A673 (cell line): ENCODE measurements around the gene BASP1. TPM values are rescaled to one million over a fixed set of nuclear protein-coding genes. Genes with fewer than 3 reads are reported as not detected.
"Not testable (repeated sequence)": the region's sequence is repeated elsewhere in the genome, so short reads cannot be mapped to it uniquely, and the experiment has no call there.

ENCODE experiments used
- BruUV-seq: library from RNA; stranded (reverse); fragments of 400-500 nt; replicated peaks from 2 replicates; lab custom pipeline; 2021; lab: Mats Ljungman, UMichigan
- CTCF ChIA-PET: fragments of 300-600 bp; sonication (Branson Sonifier 250); formaldehyde crosslinking; loops from one replicate; lab custom pipeline; 2022; ENCODE audit warnings: antibody characterized with exemption; lab: Charles Lee
- POLR2A ChIA-PET: fragments of 300-600 bp; sonication (Branson Sonifier 250); formaldehyde crosslinking; loops from one replicate; lab custom pipeline; 2022; ENCODE audit warnings: antibody characterized with exemption; ENCODE audit not compliant: low non-redundant PET; lab: Charles Lee
- DNase-seq: peaks from one replicate; pipeline ENCODE4 v3.0.0-alpha.2; 2015; ENCODE audit warnings: low spot score
- H3K27ac ChIP-seq: fragments of 200-600 bp; sonication (generic); 2 replicates; pipeline ENCODE4 v1.5.1; 2016; ENCODE audit warnings: mixed run types, low read depth, mild to moderate bottlenecking, mixed read lengths, antibody characterized with exemption, low read length; ENCODE audit not compliant: poor library complexity, severe bottlenecking
- H3K27me3 ChIP-seq: fragments of 200-600 bp; sonication (generic); replicated peaks from 2 replicates; pipeline ENCODE4 v1.6.1; 2017; ENCODE audit warnings: mixed run types, low read depth, mild to moderate bottlenecking, mixed read lengths, antibody characterized with exemption, low read length; ENCODE audit not compliant: insufficient read depth, poor library complexity
- H3K36me3 ChIP-seq: fragments of 200-600 bp; sonication (generic); 2 replicates; pipeline ENCODE4 v1.6.1; 2016; ENCODE audit warnings: mixed run types, mild to moderate bottlenecking, mixed read lengths, antibody characterized with exemption, low read length; ENCODE audit not compliant: insufficient read depth, poor library complexity, severe bottlenecking
- H3K4me1 ChIP-seq: fragments of 200-600 bp; sonication (generic); 2 replicates; pipeline ENCODE4 v1.6.1; 2017; ENCODE audit warnings: mixed run types, mild to moderate bottlenecking, mixed read lengths, antibody characterized with exemption, low read length; ENCODE audit not compliant: insufficient read depth, poor library complexity, severe bottlenecking
- H3K4me3 ChIP-seq: fragments of 200-600 bp; sonication (generic); 2 replicates; pipeline ENCODE4 v1.5.1; 2016; ENCODE audit warnings: low read depth, mixed run types, mild to moderate bottlenecking, mixed read lengths, low read length; ENCODE audit not compliant: poor library complexity, severe bottlenecking
- H3K9me3 ChIP-seq: fragments of 200-600 bp; sonication (generic); 2 replicates; pipeline ENCODE4 v1.6.1; 2016; ENCODE audit warnings: mixed run types, low read depth, mild to moderate bottlenecking, mixed read lengths, antibody characterized with exemption, low read length; ENCODE audit not compliant: poor library complexity, severe bottlenecking
- EZH2 ChIP-seq: fragments of 200-600 bp; sonication (generic); IDR thresholded peaks from 2 replicates; pipeline ENCODE4 v1.6.1; 2017; ENCODE audit warnings: borderline replicate concordance, low read depth, mild to moderate bottlenecking, mixed read lengths, antibody characterized with exemption, low read length; ENCODE audit not compliant: poor library complexity, severe bottlenecking
- intact Hi-C: fragments of 100-400 bp; cut with micrococcal nuclease; formaldehyde crosslinking; loops from one replicate; pipeline ENCODE4 v1.10.0; 2022; ENCODE audit not compliant: unreplicated experiment
- total RNA-seq: library from RNA; stranded (reverse); gene quantifications from 2 replicates; pipeline ENCODE4 v1.2.3, GENCODE V29; 2021
- TF ChIP-seq, protein P1 (sequence below): fragments of 300-800, 200-600 bp; sonication (generic); conservative IDR thresholded peaks from 2 replicates; pipeline ENCODE4 v1.5.1; 2017; ENCODE audit warnings: low read depth, mild to moderate bottlenecking, antibody characterized with exemption, low read length, moderate library complexity, mixed read lengths

The BASP1 gene
- total RNA-seq, 1 experiment from 2014 or later: 394 TPM

DNA sequence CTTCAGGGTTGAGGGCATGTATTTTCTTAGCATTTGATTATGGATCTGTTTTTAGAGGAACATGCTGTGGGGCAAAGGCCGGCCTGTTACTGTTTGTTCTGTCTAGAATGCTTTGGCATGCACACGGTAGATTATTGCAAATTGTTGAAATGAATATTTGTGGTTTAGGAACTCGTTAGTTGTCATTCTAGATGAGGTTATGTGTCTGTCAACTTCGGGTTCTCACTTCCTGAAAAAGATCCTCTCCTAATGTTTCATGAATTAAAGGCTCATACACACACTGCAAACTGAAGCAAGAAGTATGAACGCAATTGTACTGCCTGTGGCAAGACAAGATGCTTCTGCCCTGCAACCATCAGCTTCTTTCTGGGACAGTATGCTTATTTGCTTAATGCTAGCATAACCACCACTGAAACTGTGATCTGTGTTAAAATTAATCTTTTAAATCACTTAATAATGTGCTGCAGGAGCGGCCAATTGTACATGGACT lies 99.6 kb downstream of the BASP1 start:
- H3K4me1 ChIP-seq: peaks cover 42% of the 10 kb centered on the region
- POLR2A ChIA-PET: no interaction called here
- intact Hi-C loops: no loop called here
- no peaks in the 10 kb centered on the region for H3K27me3 ChIP-seq
- DNase-seq: peak; percentile 65
- CTCF ChIA-PET: interaction anchor here (0.6 kb wide), 1 partner anchor 1324 kb away, joined by 3 read pairs; no protein-coding TSS in a partner anchor
- no peaks in the 10 kb centered on the region for H3K9me3 ChIP-seq
- TF ChIP-seq, protein P1, sequence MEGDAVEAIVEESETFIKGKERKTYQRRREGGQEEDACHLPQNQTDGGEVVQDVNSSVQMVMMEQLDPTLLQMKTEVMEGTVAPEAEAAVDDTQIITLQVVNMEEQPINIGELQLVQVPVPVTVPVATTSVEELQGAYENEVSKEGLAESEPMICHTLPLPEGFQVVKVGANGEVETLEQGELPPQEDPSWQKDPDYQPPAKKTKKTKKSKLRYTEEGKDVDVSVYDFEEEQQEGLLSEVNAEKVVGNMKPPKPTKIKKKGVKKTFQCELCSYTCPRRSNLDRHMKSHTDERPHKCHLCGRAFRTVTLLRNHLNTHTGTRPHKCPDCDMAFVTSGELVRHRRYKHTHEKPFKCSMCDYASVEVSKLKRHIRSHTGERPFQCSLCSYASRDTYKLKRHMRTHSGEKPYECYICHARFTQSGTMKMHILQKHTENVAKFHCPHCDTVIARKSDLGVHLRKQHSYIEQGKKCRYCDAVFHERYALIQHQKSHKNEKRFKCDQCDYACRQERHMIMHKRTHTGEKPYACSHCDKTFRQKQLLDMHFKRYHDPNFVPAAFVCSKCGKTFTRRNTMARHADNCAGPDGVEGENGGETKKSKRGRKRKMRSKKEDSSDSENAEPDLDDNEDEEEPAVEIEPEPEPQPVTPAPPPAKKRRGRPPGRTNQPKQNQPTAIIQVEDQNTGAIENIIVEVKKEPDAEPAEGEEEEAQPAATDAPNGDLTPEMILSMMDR: no peak
- no peak for TF ChIP-seq EZH2
- no peaks in the 10 kb centered on the region for H3K36me3 ChIP-seq
- BruUV-seq: TSS peak; percentile 63
- no peak overlapping the region for H3K4me3 ChIP-seq
- H3K27ac ChIP-seq: peak overlapping the region; percentile 56

DNA sequence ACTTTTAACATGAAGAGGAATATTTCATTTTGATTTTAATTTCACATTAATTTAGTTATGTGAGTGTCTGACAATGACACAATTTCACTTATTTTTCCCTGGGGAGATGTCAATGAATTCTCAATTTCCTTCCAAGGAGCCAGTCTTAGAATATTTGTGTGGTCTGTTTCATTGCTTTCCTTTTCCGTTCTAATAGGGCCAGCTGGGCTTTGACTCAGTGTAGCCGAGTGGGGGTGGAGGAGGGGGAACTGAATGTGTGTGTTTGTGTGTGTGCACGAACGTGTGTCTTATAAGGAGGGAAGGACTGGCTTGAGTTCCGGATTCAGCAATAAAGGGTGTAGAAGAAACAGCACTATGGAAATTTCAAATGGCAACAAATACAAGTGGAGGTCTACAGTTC lies 100.0 kb downstream of the BASP1 start:
- Histone ChIP-seq H3K9me3 (no peaks in the 10 kb centered on the region), H3K27ac (peak overlapping the region; percentile 56), H3K4me1 (peaks cover 42% of the 10 kb centered on the region), H3K36me3 (no peaks in the 10 kb centered on the region), H3K27me3 (no peaks in the 10 kb centered on the region), H3K4me3 (no peak overlapping the region)
- ChIA-PET POLR2A (no interaction called here), CTCF (interaction anchor here (0.6 kb wide), 1 partner anchor 1324 kb away, joined by 3 read pairs; no protein-coding TSS in a partner anchor)
- TF ChIP-seq EZH2: no peak
- TF ChIP-seq, protein P1: no peak
- DNase-seq: peak; percentile 83
- no TSS peak for BruUV-seq
- intact Hi-C loops: no loop called here

DNA sequence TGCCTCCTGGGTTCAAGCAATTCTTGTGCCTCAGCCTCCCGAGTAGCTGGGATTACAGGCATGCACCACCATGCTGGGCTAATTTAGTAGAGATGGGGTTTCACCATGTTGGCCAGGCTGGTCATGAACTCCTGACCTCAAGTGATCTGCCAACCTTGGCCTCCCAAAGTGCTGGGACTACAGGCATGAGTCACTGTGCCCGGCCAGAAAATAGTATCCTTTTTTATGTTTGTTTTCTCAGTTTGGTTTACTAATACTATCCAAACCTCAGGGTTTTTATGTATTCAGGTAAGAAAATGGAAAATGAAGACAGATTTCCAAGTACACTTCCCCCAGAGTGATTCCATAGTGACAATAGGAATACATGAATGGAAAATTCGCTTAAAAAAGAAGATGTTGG lies 101.7 kb downstream of the BASP1 start:
- BruUV-seq, intact Hi-C loops, CTCF ChIA-PET: not testable (repeated sequence)

More for the DNA sequence above, 101.7 kb downstream of the BASP1 start:
- H3K27me3 ChIP-seq, H3K4me3 ChIP-seq, H3K9me3 ChIP-seq, H3K27ac ChIP-seq, POLR2A ChIA-PET, DNase-seq, H3K36me3 ChIP-seq: not testable (repeated sequence)
- H3K4me1 ChIP-seq: peaks cover 42% of the 10 kb centered on the region
